Kidney epithelial cell (primary cell): ENCODE data around the gene REG1A. TPM values are rescaled to one million over a fixed set of nuclear protein-coding genes. Genes with fewer than 3 reads are reported as not detected.

Source experiments
- DNase-seq: peaks from one replicate; pipeline ENCODE4 v3.0.0-alpha.2; 2010; ENCODE audit warnings: low read depth
- H3K27me3 ChIP-seq: 2 replicates; pipeline ENCODE4 v1.6.0; 2011; ENCODE audit warnings: low read length; ENCODE audit not compliant: control insufficient read depth, insufficient read depth
- H3K36me3 ChIP-seq: 2 replicates; pipeline ENCODE4 v1.5.1; 2011; ENCODE audit warnings: low read length; ENCODE audit not compliant: control insufficient read depth, insufficient read depth
- H3K4me3 ChIP-seq: 2 replicates; pipeline ENCODE4 v1.5.1; 2011; ENCODE audit warnings: low read depth, mild to moderate bottlenecking, control low read depth, low read length
- CTCF ChIP-seq: IDR thresholded peaks from 2 replicates; pipeline ENCODE4 v1.5.1; 2011; ENCODE audit warnings: mild to moderate bottlenecking, moderate library complexity, low read length, control low read depth, inconsistent platforms; ENCODE audit not compliant: insufficient read depth, poor library complexity, severe bottlenecking
- total RNA-seq: library from RNA; depleted of rRNA; stranded (reverse); fragments of >200 nt; gene quantifications from 2 replicates; pipeline ENCODE4 v1.2.3, GENCODE V29; 2015

Gene REG1A
- total RNA-seq, 1 donor from 2014 or later = not detected

- no peak for DNase-seq
- H3K36me3 ChIP-seq = no peaks in the 10 kb centered on the region
- TF ChIP-seq CTCF = no peak
- no peak overlapping the region for H3K4me3 ChIP-seq
- no peaks in the 10 kb centered on the region for H3K27me3 ChIP-seq
These were observed 20.0 kb upstream of the REG1A start for GRCh38 chr2:79100285-79100684.

- TF ChIP-seq CTCF = no peak
- DNase-seq = no peak
- Histone ChIP-seq H3K36me3 (no peaks in the 10 kb centered on the region), H3K4me3 (no peak overlapping the region), H3K27me3 (no peaks in the 10 kb centered on the region)
These were observed 19.3 kb upstream of the REG1A start for GRCh38 chr2:79101024-79101423.

- DNase-seq = no peak
These were observed 17.1 kb upstream of the REG1A start for GRCh38 chr2:79103214-79103613.

GRCh38 chr2:79105259-79105658, 15.0 kb upstream of the REG1A start:
- no peak for TF ChIP-seq CTCF
- Histone ChIP-seq H3K36me3 (no peaks in the 10 kb centered on the region), H3K4me3 (no peak overlapping the region), H3K27me3 (no peaks in the 10 kb centered on the region)
- no peak for DNase-seq

More at GRCh38 chr2:79103214-79103613, 17.1 kb upstream of the REG1A start:
- H3K36me3 ChIP-seq = no peaks in the 10 kb centered on the region
- H3K4me3 ChIP-seq = no peak overlapping the region
- H3K27me3 ChIP-seq = no peaks in the 10 kb centered on the region
- TF ChIP-seq CTCF = no peak

GRCh38 chr2:79112269-79112668, 8.0 kb upstream of the REG1A start:
- no peak for TF ChIP-seq CTCF
- Histone ChIP-seq H3K4me3 (no peak overlapping the region), H3K27me3 (no peaks in the 10 kb centered on the region), H3K36me3 (no peaks in the 10 kb centered on the region)
- DNase-seq = no peak

GRCh38 chr2:79114797-79115494, 5.3 kb upstream of the REG1A start:
- DNase-seq = no peak
- Histone ChIP-seq H3K4me3 (no peak overlapping the region), H3K36me3 (no peaks in the 10 kb centered on the region), H3K27me3 (no peaks in the 10 kb centered on the region)
- TF ChIP-seq CTCF = no peak
